Esophagus squamous epithelium (tissue), 4 donors: Measurements from ENCODE around the gene TMEM176A.

ENCODE experiments used
- CTCF ChIP-seq, 6 experiments: fragments of 450-650 bp in 4 of 6; fragments of 200-600 bp in 2 of 6; sonication (generic) in 2 of 6; IDR thresholded peaks; one replicate each; pipeline ENCODE4 v1.5.1; 2016 to 2019; ENCODE audit warnings: antibody characterized with exemption in 6 of 6, mild to moderate bottlenecking in 4 of 6, moderate library complexity in 4 of 6
- POLR2A ChIP-seq, 4 donors: fragments of 450-650 bp; IDR thresholded peaks; one replicate each; pipeline ENCODE4 v1.6.1; 2017; ENCODE audit warnings: antibody characterized with exemption in 4 of 4, mild to moderate bottlenecking in 4 of 4, moderate library complexity in 3 of 4

GRCh38 chr7:150787321-150788281 lies 13.0 kb upstream of the TMEM176A start:
- TF ChIP-seq CTCF (IDR thresholded peaks at IDR 0.05) (no peak), POLR2A (IDR thresholded peaks at IDR 0.05) (no peak)
